HG02852 (cell line): ENCODE data around the gene VSTM2A.
A peak's percentile ranks its signal among the peaks of the same experiment; 100 is the strongest.

Experiments used
- ATAC-seq: cut with Tn5 transposase; IDR thresholded peaks from one replicate; pipeline ENCODE4 v1.9.1; 2021; ENCODE audit warnings: mild to moderate bottlenecking, moderate library complexity; ENCODE audit not compliant: unreplicated experiment

Gene VSTM2A

GRCh38 chr7:54596747-54597146, 54.6 kb downstream of the VSTM2A start:
- peak; percentile 99 for ATAC-seq

GRCh38 chr7:54615537-54615936, 73.4 kb downstream of the VSTM2A start:
- ATAC-seq = no peak
